Dermis blood vessel endothelial cell (primary cell): Measurements from ENCODE around the gene CST6. TPM values are rescaled to one million over a fixed set of nuclear protein-coding genes. Genes with fewer than 3 reads are reported as not detected.
"Not testable (repeated sequence)": the region's sequence is repeated elsewhere in the genome, so short reads cannot be mapped to it uniquely, and the experiment has no call there.

ENCODE experiments used
- DNase-seq: peaks from one replicate; pipeline ENCODE4 v3.0.0; 2010
- total RNA-seq: library from RNA; depleted of rRNA; stranded (reverse); fragments of >200 nt; gene quantifications from 2 replicates; pipeline ENCODE4 v1.2.3, GENCODE V29; 2014

CST6 gene
- total RNA-seq, 1 donor from 2014 or later: 0.17 TPM

DNA sequence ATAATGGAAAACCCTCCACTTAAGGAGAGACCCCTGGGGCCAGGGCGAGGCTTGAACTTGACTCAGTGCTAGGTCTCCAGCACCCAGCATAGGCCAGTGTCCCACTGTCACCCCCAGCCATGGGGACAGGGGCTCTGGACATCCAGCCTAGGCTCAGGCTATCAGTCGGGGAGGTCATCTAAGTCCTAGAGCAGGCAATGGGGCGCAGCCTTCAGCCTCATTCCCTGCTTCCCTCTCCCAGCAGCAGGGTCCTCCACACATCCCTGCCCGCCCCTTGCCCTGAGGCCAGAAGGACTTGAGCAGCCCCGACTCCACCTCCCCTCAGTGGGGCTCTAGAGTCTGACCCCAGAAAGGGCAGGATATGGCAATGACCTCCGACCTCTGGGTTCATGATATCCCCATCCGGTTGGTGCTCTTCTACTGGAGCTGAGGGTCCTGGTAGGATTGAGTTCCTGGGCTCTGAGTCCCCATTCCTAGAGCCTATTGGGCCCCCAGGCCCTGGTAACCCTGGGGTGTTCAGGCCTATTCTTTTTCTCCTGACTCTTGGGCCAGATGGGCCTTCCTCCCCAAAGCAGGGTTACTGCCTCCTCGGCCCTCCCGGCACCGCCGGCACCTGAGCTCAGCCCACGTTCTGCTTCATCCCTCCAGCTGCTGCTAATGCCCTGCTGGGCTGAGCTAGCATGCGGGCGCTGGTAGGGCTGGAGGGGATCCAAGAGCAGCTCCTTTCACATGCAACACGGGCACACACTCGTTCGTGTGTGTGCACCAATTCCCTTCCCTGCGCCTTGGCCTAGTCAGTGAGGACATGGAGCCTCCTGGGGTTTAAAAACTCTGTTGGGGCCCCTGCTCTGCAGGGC is 4.4 kb downstream of the CST6 start:
- DNase-seq: no peak

- no peak for DNase-seq
These were observed 5.0 kb downstream of the CST6 start for GRCh38 chr11:66016793-66017177.

DNA sequence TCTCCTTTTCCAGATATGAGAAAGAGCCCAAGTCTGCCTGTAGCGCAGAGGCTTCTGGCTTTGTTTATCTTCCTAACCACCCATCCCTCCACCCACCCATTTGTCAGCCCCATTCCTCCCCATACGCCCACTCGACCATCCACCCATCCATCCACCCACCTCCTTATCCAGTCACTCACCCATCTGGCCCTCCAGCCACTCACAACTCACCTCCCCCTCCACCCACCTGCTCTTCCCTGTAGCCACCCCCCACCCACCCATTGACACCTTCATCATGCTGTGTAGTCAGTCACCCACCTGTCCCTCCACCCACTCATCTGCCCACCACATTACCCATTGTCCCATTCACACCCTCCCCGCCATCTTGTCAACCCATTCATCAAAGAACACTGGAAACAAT is 5.5 kb downstream of the CST6 start:
- no peak for DNase-seq

- DNase-seq: no peak
These were observed 8.4 kb downstream of the CST6 start for GRCh38 chr11:66020212-66020611.

DNA sequence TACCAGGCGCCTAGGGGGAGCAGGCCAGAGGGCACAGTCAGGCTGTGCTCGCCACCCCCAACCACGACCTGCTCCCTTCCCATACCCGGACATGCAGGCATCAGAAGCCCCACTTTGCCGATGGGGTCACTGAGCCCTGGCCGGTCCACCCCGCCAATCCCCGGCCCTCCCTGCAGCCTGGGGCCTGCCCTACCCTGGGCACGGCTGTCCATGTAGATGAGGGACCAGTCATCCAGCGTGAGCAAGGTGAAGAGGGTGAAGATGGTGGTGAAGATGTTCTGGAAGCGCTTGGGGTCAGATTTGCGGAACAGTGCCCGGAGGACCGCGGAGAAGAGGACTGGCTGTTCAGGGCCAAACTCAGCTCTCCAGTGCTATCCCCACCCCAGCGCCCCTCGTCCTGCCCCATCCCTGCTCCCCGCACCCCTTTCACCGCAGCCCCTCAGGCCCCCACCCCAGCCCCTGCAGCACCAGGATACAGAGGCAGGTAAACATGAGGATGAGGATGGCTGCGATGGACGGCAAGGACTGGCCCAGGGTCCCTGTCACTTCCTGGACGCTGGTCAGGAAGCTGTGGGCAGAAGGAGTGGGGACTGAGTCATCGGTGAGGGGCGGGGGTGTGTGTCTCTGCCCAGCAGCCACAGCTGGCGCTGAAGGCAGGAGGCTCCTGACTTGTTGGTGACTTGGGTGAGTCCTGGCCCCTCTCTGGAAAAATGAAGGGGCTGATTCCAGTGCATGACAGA is 9.0 kb downstream of the CST6 start:
- DNase-seq: peak; percentile 86

DNA sequence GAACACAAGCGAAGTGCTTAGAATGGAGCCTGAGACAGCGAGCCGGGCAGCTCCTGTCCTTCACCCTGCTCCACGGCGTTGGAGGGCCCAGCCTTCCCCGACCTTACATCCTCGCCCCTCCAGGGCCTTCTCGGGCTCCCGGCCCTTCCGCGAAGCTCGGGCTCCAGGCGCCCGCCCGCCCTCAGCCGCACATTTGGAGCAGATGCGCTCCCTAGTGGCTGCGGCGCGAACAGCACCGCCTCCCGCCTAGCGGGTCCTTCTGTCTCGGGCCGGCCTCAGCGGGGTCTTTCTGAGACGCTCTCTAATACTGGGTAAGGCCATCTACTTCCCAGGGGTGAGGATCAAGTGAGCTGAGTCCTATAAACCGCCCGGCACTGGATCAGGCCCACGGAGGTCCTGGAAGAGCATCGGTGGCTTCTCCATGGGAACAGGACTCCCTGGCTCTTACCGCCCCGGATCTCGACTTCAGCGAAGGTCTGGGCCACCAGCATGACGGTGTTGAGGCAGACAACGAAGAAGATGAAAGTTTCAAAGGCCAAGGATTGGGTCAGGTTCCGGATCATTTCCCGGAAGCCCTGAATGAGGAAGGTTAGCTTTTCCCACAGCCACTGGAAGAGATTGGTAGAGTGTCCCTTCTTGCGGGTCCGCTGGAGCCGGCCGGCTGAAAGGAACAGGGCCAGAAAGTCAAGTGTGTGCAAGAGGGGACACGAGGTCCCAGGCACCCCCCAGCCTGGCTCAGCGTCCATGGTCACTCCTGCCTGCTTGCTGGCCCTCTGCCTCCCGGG is 10.8 kb downstream of the CST6 start:
- DNase-seq: peak; percentile 82

DNA sequence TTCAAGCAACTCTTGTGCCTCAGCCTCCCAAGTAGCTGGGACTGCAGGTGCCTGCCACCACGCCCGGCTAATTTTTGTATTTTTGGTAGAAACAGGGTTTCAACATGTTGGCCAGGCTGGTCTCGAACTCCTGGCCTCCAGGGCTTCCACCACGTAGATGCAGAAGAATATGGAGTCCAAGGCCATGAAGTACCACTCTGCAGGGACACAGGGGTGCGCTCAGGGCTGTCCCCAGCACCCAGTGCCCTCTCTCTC is 11.3 kb downstream of the CST6 start:
- not testable (repeated sequence) for DNase-seq

GRCh38 chr11:66026017-66026529 is 14.3 kb downstream of the CST6 start, which contains the start of gene CATSPER1:
Gene CATSPER1, minus strand, starts transcription at chr11:66026479. Its CDS starts 100 bp downstream, at chr11:66026379.
- DNase-seq: no peak

DNA sequence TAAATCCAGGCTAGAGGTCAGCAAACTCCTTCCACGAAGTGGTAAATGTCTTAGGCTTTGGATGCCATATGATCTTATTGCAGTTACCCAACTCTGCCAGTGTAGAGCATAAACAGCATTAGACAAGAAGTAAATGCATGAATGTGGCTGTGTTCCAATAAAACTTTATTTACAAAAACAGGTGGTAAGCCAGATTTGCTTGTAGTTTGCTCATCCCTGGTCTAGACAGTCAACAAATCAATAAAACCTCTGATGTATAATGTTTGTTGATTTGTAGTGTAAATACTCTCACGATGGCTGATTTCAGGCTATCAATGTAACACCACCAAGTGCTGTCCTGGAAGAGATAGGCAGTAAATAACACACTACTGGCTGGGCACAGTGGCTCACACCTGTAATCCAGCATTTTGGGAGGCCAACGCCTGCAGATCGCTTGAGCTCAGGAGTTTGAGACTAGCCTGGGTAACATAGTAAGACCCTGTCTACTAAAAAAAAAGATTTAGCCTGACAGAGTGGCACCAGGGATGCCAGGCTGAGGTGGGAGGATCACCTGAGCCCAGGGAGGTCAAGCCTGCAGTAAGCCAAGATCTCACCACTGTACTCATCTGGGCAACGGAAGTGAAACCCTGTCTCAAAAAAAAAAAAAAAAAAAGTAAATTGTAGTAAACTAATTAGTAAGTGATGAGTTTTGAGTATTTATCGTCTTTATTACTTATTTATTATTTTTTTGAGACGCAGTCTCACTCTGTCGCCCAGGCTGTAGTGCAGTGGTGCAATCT is 21.3 kb downstream of the CST6 start:
- no peak for DNase-seq

DNA sequence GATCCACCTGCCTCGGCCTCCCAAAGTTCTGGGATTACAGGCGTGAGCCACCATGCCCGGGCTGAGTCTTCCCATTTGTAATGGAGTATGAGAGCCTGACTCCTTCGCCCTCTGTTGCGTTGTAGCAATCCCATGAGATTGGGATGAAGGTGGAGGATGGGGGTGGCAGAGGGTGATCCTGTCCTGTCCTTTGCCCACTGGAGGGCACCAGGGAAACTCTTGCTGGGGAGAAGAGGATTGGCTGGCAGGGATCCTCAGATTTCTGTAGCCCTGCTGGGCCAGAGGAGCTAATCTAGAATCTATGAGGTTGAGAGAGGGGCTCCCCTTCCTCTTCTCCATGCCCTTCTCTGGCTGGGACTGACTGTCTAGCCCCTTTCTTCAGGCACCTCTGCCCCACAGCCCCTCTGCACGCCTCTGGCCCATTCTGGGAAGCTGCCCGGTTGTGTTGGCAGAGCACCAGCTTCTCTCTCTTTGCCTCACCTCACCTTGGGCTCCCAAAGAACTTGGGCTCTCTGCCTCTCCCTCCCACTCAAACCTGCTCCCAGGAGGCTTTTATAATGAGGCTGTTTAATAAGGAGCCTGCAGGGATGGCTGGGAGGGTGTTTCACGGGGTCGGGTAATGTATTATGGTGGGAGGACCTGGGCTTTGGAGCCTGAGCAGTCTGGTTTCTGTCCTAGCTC is 24.0 kb downstream of the CST6 start:
- DNase-seq: no peak

DNA sequence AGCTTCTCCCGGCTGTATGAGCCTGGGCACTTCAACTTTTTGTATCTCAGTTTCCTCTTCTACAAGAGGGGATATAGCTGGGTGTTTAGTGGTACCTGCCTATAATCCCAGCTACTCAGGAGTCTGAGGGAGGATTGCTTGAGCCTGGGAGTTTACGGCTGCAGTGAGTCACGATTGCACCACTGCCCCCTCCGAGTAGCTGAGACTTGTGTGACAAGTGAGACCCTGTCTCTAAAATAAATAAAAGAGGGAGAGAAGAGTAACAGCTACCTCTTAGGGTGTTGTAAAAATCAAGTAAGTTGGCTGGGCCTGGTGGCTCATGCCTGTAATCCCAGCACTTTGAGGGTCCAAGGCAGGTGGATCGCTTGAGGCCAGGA is 24.5 kb downstream of the CST6 start:
- no peak for DNase-seq

GRCh38 chr11:66037327-66037726 is 25.5 kb downstream of the CST6 start:
- DNase-seq: no peak

DNA sequence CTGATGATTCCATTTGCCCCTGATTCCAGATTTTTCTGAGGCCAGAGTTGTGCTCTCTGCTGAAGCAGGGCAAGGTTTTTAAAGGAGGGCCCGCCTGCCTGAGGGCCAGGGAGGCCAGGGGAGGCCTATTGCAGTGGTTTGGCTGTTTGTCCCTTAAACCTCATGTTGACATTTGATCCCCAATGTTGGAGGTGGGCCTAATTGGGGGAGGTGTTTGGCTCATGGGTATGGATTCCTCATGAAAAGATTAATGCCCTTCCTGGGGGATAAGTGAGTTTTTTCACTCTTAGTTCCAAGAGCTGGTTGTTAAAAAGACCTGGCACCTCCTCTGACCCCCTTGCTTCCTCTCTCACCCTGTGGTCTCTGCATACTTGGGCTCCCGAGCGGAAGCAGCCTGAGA is 28.0 kb downstream of the CST6 start:
- DNase-seq: no peak

GRCh38 chr11:66042227-66042995 is 30.6 kb downstream of the CST6 start:
- no peak for DNase-seq

DNA sequence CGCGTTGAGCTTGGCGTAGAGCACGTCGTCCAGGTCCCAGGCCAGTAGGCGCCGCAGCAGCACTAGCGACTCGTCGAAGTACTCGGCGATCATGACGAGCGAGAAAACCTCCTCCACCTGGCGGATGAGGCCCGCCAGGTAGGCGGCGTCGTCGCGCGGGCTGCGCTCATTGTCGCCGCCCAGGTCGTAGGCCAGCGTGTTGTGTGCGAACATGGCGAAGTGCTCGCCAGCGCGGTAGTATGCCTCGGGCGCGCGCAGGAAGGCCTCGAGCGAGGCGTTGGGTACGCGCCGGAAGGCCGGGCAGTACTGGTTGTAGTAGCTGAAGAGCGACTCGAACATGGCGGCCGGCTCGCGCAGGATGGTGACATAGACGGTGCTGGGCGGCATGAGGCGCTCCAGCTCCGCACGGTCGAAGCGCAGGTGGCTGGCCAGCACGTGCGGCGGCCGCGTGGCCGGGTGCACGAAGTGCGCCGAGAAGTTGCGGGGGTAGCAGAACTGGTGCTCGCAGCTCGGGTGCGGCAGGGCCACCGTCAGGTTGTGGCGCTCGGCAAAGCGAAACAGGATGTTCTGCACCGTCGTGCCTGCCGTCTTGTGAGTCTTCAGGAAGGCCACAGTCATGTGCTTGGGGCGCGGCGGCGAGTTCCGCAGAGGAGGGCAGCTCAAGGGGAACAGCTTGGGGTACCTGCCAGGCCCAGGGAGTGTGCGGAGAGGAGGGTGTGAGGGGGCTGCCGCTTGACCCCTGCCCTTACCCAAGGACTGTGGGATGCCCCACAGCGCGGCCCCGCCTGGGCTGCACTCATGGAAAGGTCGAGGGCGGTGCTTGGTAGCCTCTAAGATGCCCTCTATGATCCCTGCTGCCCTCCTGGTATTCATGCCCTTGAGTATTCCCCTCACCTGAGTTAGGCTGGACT is 31.4 kb downstream of the CST6 start:
- DNase-seq: no peak

DNA sequence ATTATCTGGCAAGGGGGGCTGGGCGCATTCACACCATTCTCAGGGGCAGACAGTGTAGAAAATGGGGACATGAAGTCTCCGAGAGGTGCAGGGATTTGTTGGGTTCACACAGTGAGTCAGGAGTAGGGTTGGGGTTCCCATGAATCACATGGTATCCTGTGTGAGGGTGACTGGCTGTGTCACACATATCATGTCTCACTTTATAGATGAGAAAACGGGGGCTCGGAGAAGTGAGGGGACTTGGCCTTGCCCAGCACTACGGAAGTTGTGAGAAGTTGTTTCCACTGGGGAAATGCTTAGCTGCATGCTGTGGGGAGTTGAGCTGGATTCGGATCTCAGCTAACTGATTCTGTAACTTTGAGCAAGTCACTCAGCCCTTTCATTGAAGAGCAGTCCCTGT is 32.9 kb downstream of the CST6 start:
- no peak for DNase-seq

DNA sequence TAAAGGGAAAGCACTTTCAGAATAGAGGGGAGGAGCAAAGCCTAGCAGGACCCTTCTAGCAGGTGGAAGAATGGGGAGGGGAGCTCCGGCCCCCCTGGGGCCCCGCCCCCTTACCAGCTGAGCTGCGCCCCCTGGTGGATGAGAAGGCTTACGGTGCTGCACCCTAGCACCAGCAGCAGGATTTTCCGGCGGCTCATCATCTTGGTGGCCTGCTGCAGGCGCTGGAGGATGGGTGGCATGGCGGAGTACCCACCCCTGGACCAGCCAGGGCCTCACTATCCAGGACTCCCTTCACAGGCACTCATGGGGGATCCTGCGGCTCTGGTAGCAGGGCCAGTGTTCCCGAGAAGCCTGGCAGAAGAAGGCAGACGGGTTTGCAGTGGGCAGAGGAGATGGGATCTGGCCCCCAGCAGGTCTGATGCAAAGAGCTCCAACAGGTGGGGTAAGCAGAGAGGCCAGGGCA is 33.4 kb downstream of the CST6 start:
- peak; percentile 89 for DNase-seq

DNA sequence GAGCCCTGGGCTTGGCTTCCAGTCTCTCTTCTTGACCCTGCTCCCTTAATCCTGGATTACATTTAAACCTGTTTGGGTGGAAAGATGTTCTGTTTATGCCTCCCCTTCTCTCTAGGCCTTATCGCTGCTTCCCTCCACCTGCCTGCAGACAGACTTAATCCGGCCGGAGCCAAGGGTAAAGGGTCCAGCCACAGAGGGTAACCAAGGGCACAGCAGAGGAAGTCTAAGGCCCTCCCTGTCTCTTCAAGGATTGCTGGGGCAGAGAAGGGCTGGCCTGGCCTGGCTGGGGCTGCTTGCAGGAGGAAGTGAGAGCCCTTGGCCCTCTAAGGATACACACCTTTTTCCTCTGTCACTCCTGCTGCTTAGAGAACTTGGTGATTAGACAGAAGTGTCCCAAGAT is 35.1 kb downstream of the CST6 start:
- no peak for DNase-seq

DNA sequence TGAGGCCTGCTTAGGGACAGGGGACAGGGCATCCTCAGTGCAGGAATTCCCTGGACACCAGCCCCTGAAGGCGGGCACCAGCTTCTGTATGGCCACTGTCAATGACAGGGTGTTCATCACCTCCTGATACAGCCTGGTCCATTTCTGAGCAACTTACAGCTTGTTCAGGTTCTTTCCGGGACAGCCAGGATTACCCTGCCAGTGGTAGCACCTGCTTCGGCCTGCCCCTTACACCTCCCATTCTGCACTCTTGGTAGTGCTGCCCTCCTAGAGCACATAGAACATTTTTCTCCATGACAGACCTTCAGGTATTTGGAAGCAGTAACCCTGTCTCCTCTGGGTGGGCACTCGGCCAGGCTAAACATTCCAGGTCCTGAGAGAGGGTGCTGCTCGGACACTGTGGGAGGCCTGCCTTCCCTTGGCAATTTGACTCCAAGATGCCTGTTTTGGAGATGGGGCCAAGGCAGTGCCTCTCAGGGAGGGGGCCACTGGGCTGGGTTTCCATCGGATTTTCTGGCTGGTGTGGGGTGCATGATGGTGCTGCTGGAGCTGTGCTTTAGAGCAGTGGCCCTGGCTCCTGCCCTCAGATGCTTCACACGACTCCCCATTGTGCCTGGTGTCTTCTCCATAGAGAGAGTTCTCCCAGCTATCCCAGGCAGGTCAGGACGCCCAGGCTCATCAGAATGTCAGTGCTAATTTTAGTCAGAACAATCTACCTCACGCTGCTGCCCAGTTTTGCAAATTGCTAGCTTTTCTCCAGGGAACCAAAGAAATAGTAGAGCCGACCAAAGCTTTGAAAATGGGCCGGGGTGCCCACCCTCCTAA is 35.9 kb downstream of the CST6 start:
- DNase-seq: no peak
